GM19193 (cell line): ENCODE data around the gene GPATCH11.

Source experiments
- POLR2A ChIP-seq: IDR thresholded peaks from 4 replicates; pipeline ENCODE4 v1.6.1; 2011; ENCODE audit not compliant: insufficient read depth, insufficient read length; ENCODE audit errors: extremely low read depth

Gene GPATCH11

DNA sequence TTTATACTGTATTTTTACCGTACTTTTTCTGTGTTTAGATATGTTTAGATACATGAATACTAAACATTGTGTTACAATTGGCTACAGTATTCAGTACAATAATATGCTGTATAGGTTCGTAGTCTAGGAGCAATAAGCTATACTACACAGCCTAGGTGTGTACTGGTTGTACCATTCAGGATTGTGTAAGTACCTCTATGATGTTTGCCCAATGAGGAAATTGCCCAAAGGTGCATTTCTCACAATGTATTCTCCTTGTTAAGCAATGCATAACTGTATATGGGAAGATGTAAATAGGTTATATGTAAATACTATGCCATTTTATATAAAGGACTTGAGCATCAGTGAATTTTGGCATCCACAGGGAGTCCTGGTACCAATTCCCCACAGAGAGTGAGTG lies 61.7 kb downstream of the GPATCH11 start:
- no peak for TF ChIP-seq POLR2A

DNA sequence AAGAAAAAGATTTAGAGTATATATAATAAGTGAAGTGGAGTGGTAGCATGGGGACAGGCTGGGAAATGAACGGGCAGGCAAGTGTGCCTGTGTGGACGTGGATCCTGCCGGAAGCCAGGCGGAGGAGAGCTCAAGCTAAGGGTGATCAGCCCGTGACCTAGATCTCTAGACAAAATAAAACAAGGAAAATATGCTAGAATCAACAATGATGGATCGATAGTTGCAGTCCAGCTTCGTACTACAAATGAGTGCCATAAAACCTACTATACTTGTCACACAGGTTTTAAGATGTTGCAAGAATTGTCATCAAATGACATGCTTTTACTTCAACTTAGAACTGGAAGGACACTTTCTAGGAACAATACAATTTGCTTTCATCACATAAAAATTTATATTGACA lies 64.0 kb downstream of the GPATCH11 start:
- no peak for TF ChIP-seq POLR2A
